Kidney glomerular epithelial cell (primary cell): Measurements from ENCODE around the gene CAP2.
A peak's percentile ranks its signal among the peaks of the same experiment; 100 is the strongest.

ENCODE experiments used
- DNase-seq: peaks from one replicate; lab custom pipeline; 2025; lab: John Stamatoyannopoulos, UW

The CAP2 gene

GRCh38 chr6:17392978-17393891, at the start of gene CAP2:
TSS of gene CAP2 (plus strand) at chr6:17393595. CDS start at chr6:17421556, 27,961 bp downstream.
- DNase-seq = peak; percentile 17

- no peak for DNase-seq
These were observed 46.4 kb upstream of the CAP2 start for GRCh38 chr6:17347012-17347411.

GRCh38 chr6:17349427-17349826, 44.0 kb upstream of the CAP2 start:
- no peak for DNase-seq

- DNase-seq = no peak
These were observed 41.1 kb upstream of the CAP2 start for GRCh38 chr6:17352302-17352701.

GRCh38 chr6:17353440-17354175, 39.8 kb upstream of the CAP2 start:
- DNase-seq = no peak

GRCh38 chr6:17354700-17355403, 38.5 kb upstream of the CAP2 start:
- DNase-seq = no peak

GRCh38 chr6:17355404-17355774, 38.0 kb upstream of the CAP2 start:
- DNase-seq = no peak

GRCh38 chr6:17358515-17358914, 34.9 kb upstream of the CAP2 start:
- DNase-seq = no peak

- no peak for DNase-seq
These were observed 32.8 kb upstream of the CAP2 start for GRCh38 chr6:17360564-17360963.

- DNase-seq = no peak
These were observed 32.4 kb upstream of the CAP2 start for GRCh38 chr6:17361013-17361412.

- DNase-seq = no peak
These were observed 27.4 kb upstream of the CAP2 start for GRCh38 chr6:17365961-17366360.

GRCh38 chr6:17367868-17368267, 25.5 kb upstream of the CAP2 start:
- no peak for DNase-seq

GRCh38 chr6:17381424-17382147, 11.8 kb upstream of the CAP2 start:
- DNase-seq = no peak

GRCh38 chr6:17385660-17386059, 7.7 kb upstream of the CAP2 start:
- peak; percentile 4 for DNase-seq

- DNase-seq = no peak
These were observed 5.0 kb upstream of the CAP2 start for GRCh38 chr6:17388365-17388764.

- no peak for DNase-seq
These were observed 4.0 kb upstream of the CAP2 start for GRCh38 chr6:17389274-17389847.

- no peak for DNase-seq
These were observed 3.1 kb upstream of the CAP2 start for GRCh38 chr6:17390276-17390675.

- DNase-seq = no peak
These were observed 1.4 kb upstream of the CAP2 start for GRCh38 chr6:17391976-17392375.

GRCh38 chr6:17393892-17394631, 667 bp downstream of the CAP2 start:
- DNase-seq = peak; percentile 84

GRCh38 chr6:17395112-17395511, 1.7 kb downstream of the CAP2 start:
- DNase-seq = no peak

- no peak for DNase-seq
These were observed 2.9 kb downstream of the CAP2 start for GRCh38 chr6:17396256-17396655.
